NCI-H1092 treated with DMSO at 0.1 percent for 48 hours (cell line): ENCODE results near the gene CSMD2.

Experiments
- DNase-seq: peaks from one replicate; lab custom pipeline; 2025; lab: John Stamatoyannopoulos, UW

CSMD2 gene

GRCh38 chr1:33743221-33743998, 421.6 kb downstream of the CSMD2 start:
- no peak for DNase-seq

DNA sequence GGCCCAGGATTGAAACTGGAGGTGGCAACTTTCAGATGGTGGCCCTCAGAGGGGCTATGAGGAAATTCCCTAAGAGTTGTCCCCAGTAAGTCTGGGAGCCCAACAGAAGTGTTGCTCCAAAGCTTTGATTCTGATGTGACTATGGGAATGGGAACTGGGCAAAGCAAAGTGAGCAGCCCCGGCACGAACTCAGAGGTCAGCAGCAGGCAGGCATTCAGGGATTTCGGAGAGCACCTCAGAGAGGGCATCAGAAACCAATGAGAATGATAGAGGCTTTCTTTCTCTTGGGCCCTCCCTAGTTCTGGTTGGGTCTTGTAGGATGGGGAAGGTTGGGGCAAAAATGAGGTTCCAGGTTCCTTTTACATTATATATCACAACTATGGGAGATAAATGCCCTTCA, 422.4 kb downstream of the CSMD2 start:
- no peak for DNase-seq

GRCh38 chr1:33741749-33742148, 423.3 kb downstream of the CSMD2 start:
- no peak for DNase-seq

DNA sequence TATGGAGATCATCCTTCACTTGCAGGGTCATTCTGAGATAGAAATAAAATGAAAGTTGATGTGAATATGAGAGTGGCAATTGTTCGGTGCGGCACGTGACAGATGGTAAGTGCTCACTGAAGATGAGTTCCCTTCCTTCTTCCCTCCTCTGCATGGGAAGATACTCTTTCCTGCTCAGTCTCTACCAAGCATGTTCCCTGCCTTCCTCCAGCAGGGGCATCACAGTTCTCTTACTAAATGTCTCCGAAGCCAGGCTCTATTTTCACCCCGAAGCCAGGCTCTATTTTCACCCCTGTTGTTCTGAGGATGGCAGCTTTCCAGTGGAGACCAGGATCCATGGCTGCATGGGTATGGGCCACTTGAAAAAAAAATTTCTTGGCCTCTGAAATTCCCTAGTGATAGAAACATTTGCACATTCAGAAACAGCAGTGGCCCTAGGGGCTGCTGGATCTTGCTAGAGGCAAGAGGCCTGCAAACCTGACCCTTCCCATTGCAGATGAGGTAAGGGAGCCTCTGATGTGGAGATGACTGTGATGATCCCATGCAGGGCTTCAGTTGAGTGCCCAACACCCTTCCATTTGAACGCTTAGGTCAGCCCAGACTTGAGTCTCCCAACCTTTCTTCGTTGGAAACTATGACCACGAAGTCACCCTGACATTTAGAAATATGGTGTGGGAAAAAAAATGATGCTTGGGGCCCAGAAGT, 424.8 kb downstream of the CSMD2 start:
- DNase-seq = no peak

DNA sequence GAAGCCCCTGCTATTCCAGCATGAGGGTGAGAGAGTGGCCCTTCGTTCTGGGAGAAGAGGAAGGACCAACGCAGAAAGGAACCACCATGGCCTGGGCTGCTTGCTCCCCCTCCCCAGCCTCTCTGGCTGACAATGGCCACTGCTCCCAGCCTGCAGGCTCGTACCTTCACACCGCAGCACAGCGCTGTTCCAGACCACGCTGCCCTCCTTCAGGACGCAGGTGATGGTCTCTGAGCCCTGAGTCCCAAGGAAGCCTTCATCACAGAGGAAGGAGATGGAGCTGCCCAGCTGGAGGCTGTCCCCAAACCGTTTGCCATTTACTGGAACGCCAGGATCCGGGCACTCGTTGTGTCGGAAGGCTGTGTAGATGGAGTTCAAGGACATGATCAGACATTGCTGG, 426.1 kb downstream of the CSMD2 start:
- DNase-seq = no peak

- DNase-seq = no peak
Measured at GRCh38 chr1:33738536-33738935, 426.5 kb downstream of the CSMD2 start.

DNA sequence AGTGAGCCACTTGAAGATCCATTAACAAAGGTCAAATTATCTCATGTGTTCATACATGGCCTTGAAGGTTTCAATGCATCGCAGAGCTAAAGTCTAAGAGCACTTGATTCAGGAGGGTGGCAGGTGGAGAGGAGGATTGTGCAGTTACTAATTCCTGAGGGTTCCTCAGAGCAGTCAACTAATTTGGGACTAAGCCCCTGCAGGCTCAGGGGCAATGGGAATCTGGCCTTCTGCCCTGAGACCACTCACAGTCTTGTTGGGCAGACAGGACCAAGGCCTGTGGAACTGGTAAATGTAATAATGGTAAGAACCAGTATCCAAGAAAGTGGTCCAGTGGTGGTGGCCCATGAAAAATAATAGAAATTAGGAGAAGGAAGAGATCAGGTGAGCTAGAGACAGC, 428.5 kb downstream of the CSMD2 start:
- no peak for DNase-seq

GRCh38 chr1:33735624-33736023, 429.4 kb downstream of the CSMD2 start:
- DNase-seq = peak; percentile 25

DNA sequence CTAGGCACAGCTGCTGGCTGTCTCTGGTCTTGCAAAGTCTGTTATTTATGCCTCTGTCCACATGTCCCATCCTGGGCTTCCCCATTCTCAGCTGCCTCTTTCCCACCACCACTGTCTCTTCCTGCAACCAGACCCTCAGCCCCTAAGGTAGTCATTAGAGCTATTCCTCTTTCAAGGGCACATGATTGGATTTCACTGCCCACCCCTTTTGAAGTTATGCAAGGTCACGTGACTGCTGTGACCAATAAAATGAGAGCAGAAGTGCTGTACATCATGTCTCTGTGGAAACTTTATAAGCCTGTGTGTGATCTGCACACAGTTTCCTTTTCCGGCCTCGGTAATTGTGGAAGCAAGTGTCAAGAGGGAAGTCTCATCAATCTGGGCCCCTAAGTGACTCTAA, 437.7 kb downstream of the CSMD2 start:
- no peak for DNase-seq

DNA sequence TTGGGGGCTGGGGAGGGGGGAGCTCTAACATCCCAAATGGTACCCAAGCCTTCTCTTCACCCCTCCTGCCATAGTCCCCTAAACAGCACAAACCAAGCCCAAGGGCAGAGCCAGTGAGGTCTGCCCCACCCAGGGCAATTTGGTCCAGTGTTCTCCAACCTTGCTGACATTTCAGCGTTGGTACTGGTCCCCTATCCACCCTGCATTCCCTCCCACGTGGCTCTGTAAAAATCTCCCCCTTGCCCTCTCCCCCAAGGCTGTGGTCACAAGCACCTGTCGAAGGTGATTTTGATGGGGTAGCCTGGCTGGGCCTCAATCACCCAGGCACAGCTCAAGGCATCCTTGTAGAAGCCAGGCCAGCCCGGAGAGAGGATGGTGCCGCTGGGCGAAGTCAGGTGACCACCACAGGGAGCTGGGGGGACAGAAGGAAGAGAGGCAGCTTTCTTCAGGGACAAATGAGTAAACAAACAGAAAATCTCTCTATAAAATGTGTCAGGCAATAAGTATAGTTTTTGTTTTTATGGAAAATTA, 438.7 kb downstream of the CSMD2 start:
- no peak for DNase-seq

- no peak for DNase-seq
Measured at GRCh38 chr1:33725556-33726160, 439.4 kb downstream of the CSMD2 start.

DNA sequence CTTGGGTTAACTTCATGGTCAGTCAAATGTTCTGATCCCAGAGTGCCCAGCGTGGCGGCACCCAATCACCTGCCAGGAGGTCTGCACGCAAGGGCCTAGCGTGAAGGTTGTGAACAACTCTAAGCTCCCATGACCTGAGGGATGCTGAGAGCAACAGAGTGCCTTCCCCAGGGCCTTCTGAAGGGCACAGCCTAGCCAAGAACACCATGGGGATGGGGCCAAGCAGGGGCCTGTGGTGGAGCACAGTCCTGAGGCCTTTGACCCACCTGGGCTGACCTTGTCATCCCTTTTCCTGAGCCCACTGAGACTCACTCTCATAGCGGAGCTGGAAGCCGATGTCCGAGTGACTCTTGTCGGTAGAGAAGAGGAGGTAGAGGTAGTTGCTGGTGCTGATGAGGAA, 440.0 kb downstream of the CSMD2 start:
- no peak for DNase-seq

DNA sequence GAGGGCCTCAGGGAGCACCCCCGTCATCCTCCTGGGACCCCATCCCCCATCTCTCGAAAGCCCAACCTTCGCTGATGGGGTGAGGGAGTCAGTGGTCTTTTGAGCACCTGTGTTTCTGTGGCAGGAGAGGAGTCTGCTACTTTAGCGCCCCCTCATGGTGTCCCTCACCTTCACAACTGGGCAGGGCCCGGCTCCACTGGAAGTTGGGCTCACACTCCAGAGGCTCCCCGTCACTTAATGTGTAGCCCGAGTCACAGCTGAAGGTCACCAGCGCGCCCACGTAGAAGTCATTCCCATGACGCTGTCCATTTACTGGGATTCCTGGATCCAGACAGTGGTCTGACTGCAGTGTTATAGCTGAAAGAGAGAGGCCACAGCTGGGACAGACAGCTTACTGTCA, 440.7 kb downstream of the CSMD2 start:
- DNase-seq = no peak

DNA sequence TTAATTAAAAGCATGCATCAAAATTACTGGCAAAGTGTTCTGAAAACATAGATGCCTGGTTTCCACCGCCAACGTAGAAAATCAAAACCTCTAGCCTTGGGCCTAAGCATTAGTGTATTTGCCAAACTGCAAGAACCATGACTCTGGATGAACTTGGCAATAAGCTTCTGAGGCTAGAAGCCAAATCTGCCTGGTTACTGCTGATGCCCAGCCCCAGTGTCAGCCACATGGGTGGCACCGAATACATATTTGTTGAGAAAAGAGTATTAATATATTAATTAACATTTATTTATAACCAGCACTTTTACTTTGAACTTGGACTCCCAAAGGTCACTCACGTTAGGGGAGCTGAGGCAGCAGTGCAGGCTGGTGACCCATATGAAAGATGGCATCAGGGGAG, 441.8 kb downstream of the CSMD2 start:
- no peak for DNase-seq

DNA sequence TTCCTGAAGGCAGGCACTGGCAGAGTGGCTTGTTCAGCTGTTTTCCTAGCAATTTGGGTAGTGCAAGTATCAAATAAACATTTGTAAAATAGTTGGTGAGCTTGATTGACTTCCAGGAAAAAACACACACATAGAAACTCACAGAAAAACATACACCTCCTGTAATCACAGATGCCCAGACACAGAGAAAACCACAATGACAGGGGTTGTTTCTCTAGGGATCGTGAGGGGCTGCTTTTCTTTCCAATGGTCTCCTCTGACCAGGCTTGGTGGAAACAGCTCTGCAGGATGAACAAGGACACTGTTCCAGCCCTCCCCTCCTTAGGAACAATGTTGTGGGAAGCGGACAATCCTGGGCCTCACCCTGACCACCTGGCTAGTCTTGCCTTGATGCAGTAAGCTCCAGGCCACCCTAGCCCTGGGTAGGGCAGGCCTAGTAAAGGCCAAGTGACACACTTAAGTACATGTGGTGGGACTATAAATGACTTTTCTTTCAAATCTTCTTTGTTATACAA, 443.7 kb downstream of the CSMD2 start:
- no peak for DNase-seq

GRCh38 chr1:33719771-33720670, 445.0 kb downstream of the CSMD2 start:
- DNase-seq = no peak

- no peak for DNase-seq
Measured at GRCh38 chr1:33719326-33719725, 445.7 kb downstream of the CSMD2 start.

- DNase-seq = no peak
Measured at GRCh38 chr1:33718186-33718585, 446.8 kb downstream of the CSMD2 start.

GRCh38 chr1:33716976-33717688, 447.9 kb downstream of the CSMD2 start:
- DNase-seq = no peak

- no peak for DNase-seq
Measured at GRCh38 chr1:33715195-33715811, 449.7 kb downstream of the CSMD2 start.

DNA sequence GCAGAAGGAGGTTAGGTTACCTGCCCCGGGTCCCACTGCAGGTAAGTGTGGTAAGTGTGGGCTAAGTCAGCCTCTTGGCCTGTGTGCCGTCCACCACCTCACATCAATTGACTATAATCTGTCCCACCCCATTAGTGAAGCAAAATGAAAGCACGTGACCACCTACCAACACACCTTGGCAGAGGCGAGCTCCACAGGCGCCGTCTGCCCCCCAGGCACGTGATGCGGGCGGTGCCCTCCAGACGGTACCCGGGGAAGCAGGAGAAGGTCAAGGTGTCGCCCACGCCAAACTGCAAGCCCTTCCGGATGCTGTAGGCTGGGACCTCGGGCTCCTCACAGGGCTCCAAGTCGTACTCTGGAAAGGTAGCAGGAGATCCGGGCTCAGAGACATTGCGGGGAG, 450.6 kb downstream of the CSMD2 start:
- no peak for DNase-seq
